Measurements from ENCODE around the gene SIGLEC1. TPM values are rescaled to one million over a fixed set of nuclear protein-coding genes. Genes with fewer than 3 reads are reported as not detected.

The SIGLEC1 gene
- total and polyA plus RNA-seq, 2 donors (not counting 3 experiments of a cell fraction or from before 2014, with no cell fraction given), result not detected

- BruUV-seq (replicated peaks), result no TSS peak
- FAIRE-seq (no peak), DNase-seq (ENCODE audit: low read depth, low spot score) (no peak)
- peaks cover 10% of the 10 kb centered on the region in 2 experiments for H3K27me3 ChIP-seq (ENCODE audit: control insufficient read depth in 2 of 2, insufficient read depth in 2 of 2, low read length in 2 of 2)
- H3K36me3 ChIP-seq (ENCODE audit: control insufficient read depth in 2 of 2, extremely low read depth in 1 of 2, insufficient read depth in 2 of 2, low read length in 2 of 2), result no peaks in the 10 kb centered on the region
- no peak overlapping the region for H3K4me2 ChIP-seq (ENCODE audit: insufficient read depth, low read length)
- intact Hi-C loops (cut with micrococcal nuclease), result no loop called here
- no peaks in the 10 kb centered on the region for H3K4me1 ChIP-seq (ENCODE audit: control insufficient read depth, extremely low read depth, insufficient read depth, low read length)
- H3K27ac ChIP-seq (ENCODE audit: insufficient read depth, low read depth, low read length), result no peak overlapping the region
- H3K9me1 ChIP-seq (replicated peaks; ENCODE audit: control insufficient read depth, extremely low read depth, insufficient read depth, low read length), result no peaks in the 10 kb centered on the region
- no peak overlapping the region for H3K9ac ChIP-seq (replicated peaks; ENCODE audit: extremely low read depth, insufficient read depth, low read length)
- no peak overlapping the region for H3K4me3 ChIP-seq (replicated peaks in 1 of 3; ENCODE audit: insufficient read depth in 1 of 3, low read depth in 1 of 3, low read length in 3 of 3)
- no peaks in the 10 kb centered on the region for H3K9me3 ChIP-seq (replicated peaks; ENCODE audit: control insufficient read depth, insufficient read depth, low read length)
- CTCF ChIA-PET, result interaction anchor here (1.6 to 7.2 kb wide), 5 partner anchors 11 to 126 kb away, joined by 4 to 40 read pairs (median 8); no protein-coding TSS in a partner anchor
- dilution Hi-C loops (cut with MboI; ENCODE audit: extremely low pct_ligation_motif_present, low sequenced_read_pairs), result no loop called here
- H3K79me2 ChIP-seq (ENCODE audit: control insufficient read depth, insufficient read depth, low read length), result no peaks in the 10 kb centered on the region
- POLR2A ChIA-PET, result no interaction called here
- no peaks in the 10 kb centered on the region for H4K20me1 ChIP-seq (replicated peaks; ENCODE audit: control insufficient read depth, extremely low read depth, insufficient read depth, low read length)
- no peak overlapping the region for H2AFZ ChIP-seq (ENCODE audit: low read depth, low read length)
- TF ChIP-seq JUN (IDR thresholded peaks at IDR 0.05; ENCODE audit: borderline replicate concordance, insufficient read depth, insufficient read length, low read depth) (no peak), GATA2 (IDR thresholded peaks at IDR 0.05; ENCODE audit: insufficient read depth, insufficient read length, low read depth, low read length) (no peak), FOS (IDR thresholded peaks at IDR 0.05; ENCODE audit: borderline replicate concordance, insufficient read depth, low read length) (no peak), POLR2A (IDR thresholded peaks at IDR 0.05; ENCODE audit: low read depth, low read length) (no peak), MYC (IDR thresholded peaks at IDR 0.05; ENCODE audit: low read depth, low read length) (no peak), POLR2AphosphoS5 (IDR thresholded peaks at IDR 0.05; ENCODE audit: insufficient read depth, low read depth, low read length) (no peak), EZH2 (IDR thresholded peaks at IDR 0.05; ENCODE audit: borderline replicate concordance, low read depth, low read length, severe bottlenecking) (no peak)
- TF ChIP-seq, protein P1, sequence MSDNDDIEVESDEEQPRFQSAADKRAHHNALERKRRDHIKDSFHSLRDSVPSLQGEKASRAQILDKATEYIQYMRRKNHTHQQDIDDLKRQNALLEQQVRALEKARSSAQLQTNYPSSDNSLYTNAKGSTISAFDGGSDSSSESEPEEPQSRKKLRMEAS (IDR thresholded peaks at IDR 0.05; ENCODE audit: insufficient read depth, insufficient read length), result no peak
- TF ChIP-seq, protein P2, sequence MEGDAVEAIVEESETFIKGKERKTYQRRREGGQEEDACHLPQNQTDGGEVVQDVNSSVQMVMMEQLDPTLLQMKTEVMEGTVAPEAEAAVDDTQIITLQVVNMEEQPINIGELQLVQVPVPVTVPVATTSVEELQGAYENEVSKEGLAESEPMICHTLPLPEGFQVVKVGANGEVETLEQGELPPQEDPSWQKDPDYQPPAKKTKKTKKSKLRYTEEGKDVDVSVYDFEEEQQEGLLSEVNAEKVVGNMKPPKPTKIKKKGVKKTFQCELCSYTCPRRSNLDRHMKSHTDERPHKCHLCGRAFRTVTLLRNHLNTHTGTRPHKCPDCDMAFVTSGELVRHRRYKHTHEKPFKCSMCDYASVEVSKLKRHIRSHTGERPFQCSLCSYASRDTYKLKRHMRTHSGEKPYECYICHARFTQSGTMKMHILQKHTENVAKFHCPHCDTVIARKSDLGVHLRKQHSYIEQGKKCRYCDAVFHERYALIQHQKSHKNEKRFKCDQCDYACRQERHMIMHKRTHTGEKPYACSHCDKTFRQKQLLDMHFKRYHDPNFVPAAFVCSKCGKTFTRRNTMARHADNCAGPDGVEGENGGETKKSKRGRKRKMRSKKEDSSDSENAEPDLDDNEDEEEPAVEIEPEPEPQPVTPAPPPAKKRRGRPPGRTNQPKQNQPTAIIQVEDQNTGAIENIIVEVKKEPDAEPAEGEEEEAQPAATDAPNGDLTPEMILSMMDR (IDR thresholded peaks at IDR 0.05; ENCODE audit: extremely low read depth in 1 of 2, insufficient read depth in 1 of 2, low read depth in 1 of 2, low read length in 2 of 2), result no peak
Measured at GRCh38 chr20:3728876-3729275, 16.5 kb upstream of the SIGLEC1 start.
